Right lobe of liver (tissue), 6 donors: ENCODE data around the gene SYCE1L. TPM values are rescaled to one million over a fixed set of nuclear protein-coding genes. Genes with fewer than 3 reads are reported as not detected.
"Not testable (repeated sequence)": the region's sequence is repeated elsewhere in the genome, so short reads cannot be mapped to it uniquely, and the experiment has no call there.

Experiments
- ATAC-seq, 4 donors: fragments of 200-7000 bp; cut with Tn5 transposase; one replicate each; pipeline ENCODE4 v1.9.1; 2020; ENCODE audit warnings: mild to moderate bottlenecking in 4 of 4, moderate library complexity in 4 of 4
- DNase-seq, 3 donors: peaks; one replicate each; pipeline ENCODE4 v3.0.0-alpha.2; 2020
- H3K27ac ChIP-seq, 3 donors: fragments of 200-600 bp; one replicate each; pipeline ENCODE4 v1.8.0; 2022
- H3K27me3 ChIP-seq, 2 donors: fragments of 200-600 bp; one replicate each; pipeline ENCODE4 v1.8.0; 2022
- H3K36me3 ChIP-seq, 4 donors: fragments of 200-600 bp; sonication (generic) in 1 of 4; one replicate each; pipeline versions ENCODE4 v1.5.1 to v1.8.0; 2017 to 2022; ENCODE audit warnings: control low read depth in 1 of 4
- H3K4me1 ChIP-seq, 4 donors: fragments of 200-600 bp; sonication (generic) in 1 of 4; one replicate each; pipeline versions ENCODE4 v1.5.1 to v1.8.0; 2017 to 2022; ENCODE audit warnings: control low read depth in 1 of 4
- H3K4me3 ChIP-seq, 3 donors: fragments of 200-600 bp; one replicate each; pipeline ENCODE4 v1.8.0; 2022
- H3K9me3 ChIP-seq, 4 donors: fragments of 200-600 bp; sonication (generic) in 1 of 4; one replicate each; pipeline versions ENCODE4 v1.5.1 to v1.8.0; 2017 to 2022; ENCODE audit warnings: control low read depth in 1 of 4
- CTCF ChIP-seq, 4 donors: fragments of 200-600 bp in 3 of 4; fragments of 450-650 bp in 1 of 4; IDR thresholded peaks; one replicate each; pipeline versions ENCODE4 v1.5.1 to v1.8.0; 2016 to 2022; ENCODE audit warnings: antibody characterized with exemption in 4 of 4, mild to moderate bottlenecking in 2 of 4
- POLR2A ChIP-seq: fragments of 450-650 bp; IDR thresholded peaks from one replicate; pipeline ENCODE4 v1.6.1; 2017; ENCODE audit warnings: antibody characterized with exemption, mild to moderate bottlenecking
- WGBS: methylation state at CpG from one replicate; pipeline ENCODE4 v1.1.6; 2018; ENCODE audit warnings: low coverage, low lambda C conversion rate; ENCODE audit not compliant: insufficient coverage; ENCODE audit errors: missing lambda C conversion rate; 5-methylcytosine and 5-hydroxymethylcytosine counted together
- intact Hi-C, 2 donors: fragments of 100-400 bp; cut with DNase I; formaldehyde crosslinking; loops; one replicate each; pipeline versions ENCODE4 v1.11.2 to v1.14.1; 2022
- total RNA-seq, 6 experiments: library from RNA; depleted of rRNA in 2 of 6; stranded (reverse); fragments of >200 nt in 2 of 6; fragmentation: NEBNext Ultra II Directional in 3 of 6; extraction: Animal tissue kit (Norgen Biotek cat#: 25700) in 3 of 6; gene quantifications; one replicate each; pipeline versions ENCODE4 v1.1.0 to v1.2.4, GENCODE V29; 2016 to 2023
- donor health status: DM: no; HTN: yes; CAD: no.
- donor health status: DM: no; HTN: no; CAD: no.
- donor health status: DM: no; HTN: no; CAD: no.
- donor health status: DM: no; HTN: yes; CAD: no.
- donor health status: DM: no; HTN: yes; CAD: no.

The SYCE1L gene
- total RNA-seq, 6 experiments from 2014 or later: 1.1 to 2.2 (median 1.4) TPM; not detected in 1

- Histone ChIP-seq H3K36me3 (no peaks in the 10 kb centered on the region), H3K9me3 (no peaks in the 10 kb centered on the region), H3K4me1 (no peaks in the 10 kb centered on the region), H3K27ac (no peak overlapping the region), H3K27me3 (no peaks in the 10 kb centered on the region), H3K4me3 (no peak overlapping the region)
- ATAC-seq: peak; percentile 100
- TF ChIP-seq CTCF (IDR thresholded peaks at IDR 0.05) (peak; percentile 99 to 100 (median 100)), POLR2A (no peak)
- intact Hi-C loops: loop anchor here (5.0 kb wide), 1 partner anchor 346 kb away; no protein-coding TSS in a partner anchor
- DNase-seq: peak; percentile 87 to 90 (median 88)
- WGBS: 2% methylated on average over 17 of the region's 21 CpGs
Measured at GRCh38 chr16:77236063-77236511, 36.9 kb downstream of the SYCE1L start.

GRCh38 chr16:77238593-77238992 lies 39.4 kb downstream of the SYCE1L start:
- no peak for TF ChIP-seq CTCF (IDR thresholded peaks at IDR 0.05)
- Histone ChIP-seq H3K4me3 (no peak overlapping the region), H3K9me3 (no peaks in the 10 kb centered on the region), H3K27ac (no peak overlapping the region), H3K27me3 (no peaks in the 10 kb centered on the region), H3K4me1 (no peaks in the 10 kb centered on the region), H3K36me3 (no peaks in the 10 kb centered on the region)
- 37% methylated on average over 4 of the region's 5 CpGs for WGBS
- ATAC-seq (no peak), DNase-seq (no peak)
- intact Hi-C loops: loop anchor here (5.0 kb wide), 1 partner anchor 344 kb away; no protein-coding TSS in a partner anchor

- DNase-seq, H3K27ac ChIP-seq, H3K27me3 ChIP-seq, H3K4me1 ChIP-seq, ATAC-seq, H3K9me3 ChIP-seq, H3K4me3 ChIP-seq, intact Hi-C loops, H3K36me3 ChIP-seq: not testable (repeated sequence)
- WGBS: 63% methylated on average over 5 of the region's 5 CpGs
Measured at GRCh38 chr16:77242471-77242870, 43.3 kb downstream of the SYCE1L start.

- H3K9me3 ChIP-seq: no peaks in the 10 kb centered on the region
- H3K4me1 ChIP-seq: no peaks in the 10 kb centered on the region
- ATAC-seq (no peak), DNase-seq (no peak)
- TF ChIP-seq CTCF (IDR thresholded peaks at IDR 0.05): no peak
- H3K27me3 ChIP-seq: no peaks in the 10 kb centered on the region
- intact Hi-C loops: no loop called here
- no peaks in the 10 kb centered on the region for H3K36me3 ChIP-seq
- no peak overlapping the region for H3K27ac ChIP-seq
- WGBS: no CpG with 5 or more reads among the region's 2 CpGs
- no peak overlapping the region for H3K4me3 ChIP-seq
Measured at GRCh38 chr16:77246150-77246549, 46.9 kb downstream of the SYCE1L start.

- Histone ChIP-seq H3K27me3 (no peaks in the 10 kb centered on the region), H3K4me3 (no peak overlapping the region), H3K27ac (no peak overlapping the region), H3K4me1 (no peaks in the 10 kb centered on the region), H3K36me3 (no peaks in the 10 kb centered on the region), H3K9me3 (no peaks in the 10 kb centered on the region)
- no peak for ATAC-seq
- TF ChIP-seq CTCF (IDR thresholded peaks at IDR 0.05) (no peak), POLR2A (no peak)
- intact Hi-C loops: no loop called here
- no peak for DNase-seq
- 78% methylated on average over 4 of the region's 4 CpGs for WGBS
Measured at GRCh38 chr16:77250400-77250799, 51.2 kb downstream of the SYCE1L start.

Other genes with a start within 250 kb of the SYCE1L start
- 10 to 100 TPM; 16.6 to 30.1 (median 27.3) TPM for gene MON1B, start 8.2 kb upstream of the SYCE1L start, total RNA-seq
- gene ADAMTS18, start 235.6 kb downstream of the SYCE1L start, total RNA-seq: not detected